Spleen (tissue), 7 donors: ENCODE data around the gene MSX1.
A peak's percentile ranks its signal among the peaks of the same experiment; 100 is the strongest.

Experiments used
- CTCF ChIP-seq, 11 experiments: fragments of 200-600 bp in 7 of 11; fragments of 450-650 bp in 4 of 11; sonication (generic) in 4 of 11; IDR thresholded peaks in 8 of 11; conservative IDR thresholded peaks in 3 of 11; 1 replicate in 7 of 11; 2 replicates in 4 of 11; pipeline versions ENCODE4 v1.4.0 to v1.8.0; 2016 to 2021; ENCODE audit warnings: antibody characterized with exemption in 11 of 11, inconsistent platforms in 4 of 11, mild to moderate bottlenecking in 1 of 11
- POLR2A ChIP-seq, 3 donors: fragments of 450-650 bp; IDR thresholded peaks; one replicate each; pipeline ENCODE4 v1.5.1; 2017; ENCODE audit warnings: antibody characterized with exemption in 3 of 3, mild to moderate bottlenecking in 1 of 3
- donor health status: DM: no; HTN: no; CAD: no; lungs with moderate emphysema.
- donor health status: DM: no; HTN: no; CAD: no.
- donor health status: DM: no; HTN: no; CAD: no.

DNA sequence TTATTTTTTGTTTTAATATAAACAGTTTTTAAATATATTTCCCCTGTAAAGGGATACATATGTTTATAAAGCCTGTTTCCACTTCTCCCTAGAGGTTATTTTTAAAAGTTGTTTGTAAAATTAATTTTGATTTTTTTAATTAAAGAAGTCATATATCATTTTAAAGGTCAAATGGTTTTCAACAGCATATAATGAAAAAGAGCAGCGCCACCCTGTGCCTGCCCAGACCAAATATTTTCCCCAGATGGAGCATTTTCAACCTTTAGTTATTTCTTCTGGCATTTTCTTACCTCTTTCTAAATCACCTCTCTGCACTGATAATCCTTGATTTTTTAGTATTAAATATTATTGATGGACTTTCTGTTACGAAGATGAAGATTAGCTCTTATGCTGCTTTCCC, 21.0 kb downstream of the MSX1 start:
- TF ChIP-seq CTCF (IDR thresholded peaks at IDR 0.05 in 8 of 11, conservative IDR thresholded peaks at IDR 0.05 in 3 of 11) (peak in 2 of 11 experiments; percentile 21 to 31), POLR2A (IDR thresholded peaks at IDR 0.05) (no peak)
